GM21529 (cell line): Measurements from ENCODE around the gene CX3CL1.

Experiments
- ATAC-seq: cut with Tn5 transposase; IDR thresholded peaks from one replicate; pipeline ENCODE4 v1.9.1; 2021; ENCODE audit not compliant: unreplicated experiment

CX3CL1 gene

DNA sequence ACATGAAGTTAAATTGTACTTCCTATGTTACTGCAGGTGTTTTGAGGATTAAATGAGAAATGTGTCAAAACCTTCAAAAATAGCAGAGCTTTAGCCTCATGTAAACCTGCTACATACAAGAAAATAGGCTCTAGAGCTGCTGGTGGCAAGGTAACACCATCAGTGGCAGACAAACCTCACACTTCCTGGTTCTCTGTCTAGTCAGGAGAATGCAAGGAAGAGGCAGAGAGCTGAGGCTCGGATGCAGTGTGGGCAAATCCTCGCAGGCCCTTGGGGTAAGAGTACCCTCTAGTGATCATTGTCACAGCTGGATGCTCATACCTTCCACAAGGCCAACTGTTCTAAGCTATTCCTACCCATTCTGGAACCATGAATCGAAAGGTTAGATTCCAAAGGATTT lies 60.7 kb downstream of the CX3CL1 start:
- ATAC-seq: no peak

DNA sequence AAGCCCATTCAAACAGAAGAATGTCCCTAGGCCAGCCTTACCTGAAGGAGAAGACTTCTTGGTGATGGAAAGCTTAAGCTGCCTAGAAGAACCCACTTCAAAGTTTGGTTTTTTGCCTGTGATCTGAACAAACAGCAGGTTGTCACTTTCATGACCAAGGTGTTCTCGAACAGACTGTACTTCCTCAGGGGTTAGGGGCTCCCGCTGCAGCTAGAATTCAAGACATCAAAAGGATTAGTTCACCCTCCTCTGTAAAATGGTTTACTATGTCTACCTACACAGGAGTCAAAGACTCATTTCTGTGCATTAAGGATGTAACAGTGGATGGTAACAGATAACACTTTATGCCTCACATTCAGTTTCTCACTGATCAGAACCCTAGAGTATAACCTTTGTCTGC lies 61.7 kb downstream of the CX3CL1 start:
- no peak for ATAC-seq
